ENCODE measurements around the gene ATRX.

ATRX gene

GRCh38 chrX:77484045-77484444, 302.0 kb downstream of the ATRX start:
- DNase-seq, result no peak

- DNase-seq, result no peak
Observed at GRCh38 chrX:77455437-77455836, 330.6 kb downstream of the ATRX start.
